Retinal pigment epithelial cell (primary cell): ENCODE measurements around the gene FAM98C.
"Not testable (repeated sequence)": the region's sequence is repeated elsewhere in the genome, so short reads cannot be mapped to it uniquely, and the experiment has no call there.

Experiments
- DNase-seq: peaks from one replicate; pipeline ENCODE4 v3.0.0-alpha.2; 2010; ENCODE audit warnings: low read depth
- H3K4me3 ChIP-seq: 2 replicates; pipeline ENCODE4 v1.5.1; 2011; ENCODE audit warnings: mild to moderate bottlenecking, low read length, control low read depth, moderate library complexity
- TF ChIP-seq, protein P1 (sequence below): conservative IDR thresholded peaks from 2 replicates; pipeline ENCODE4 v1.5.1; 2011; ENCODE audit warnings: low read depth, low read length, control low read depth, inconsistent platforms

Gene FAM98C

DNA sequence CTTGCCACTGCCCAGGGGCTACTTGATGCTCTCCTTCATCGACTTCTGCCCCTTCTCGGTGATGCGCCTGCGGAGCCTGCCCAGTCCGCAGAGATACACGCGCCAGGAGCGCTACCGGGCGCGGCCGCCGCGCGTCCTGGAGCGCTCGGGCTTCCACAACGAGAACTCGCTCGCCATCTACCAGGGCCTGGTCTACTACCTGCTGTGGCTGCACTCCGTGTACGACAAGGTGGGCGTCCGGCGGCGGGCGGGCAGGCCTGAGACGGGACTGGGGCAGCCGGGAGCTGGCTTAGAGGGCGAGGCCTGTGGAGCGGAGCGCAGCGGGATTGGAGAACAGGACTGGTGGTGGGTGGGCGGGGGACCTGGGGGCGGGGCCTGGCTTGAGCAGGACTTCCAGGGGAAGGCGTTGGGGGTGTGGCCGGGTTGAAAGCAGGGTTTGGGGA lies 41.2 kb upstream of the FAM98C start:
- TF ChIP-seq, protein P1, sequence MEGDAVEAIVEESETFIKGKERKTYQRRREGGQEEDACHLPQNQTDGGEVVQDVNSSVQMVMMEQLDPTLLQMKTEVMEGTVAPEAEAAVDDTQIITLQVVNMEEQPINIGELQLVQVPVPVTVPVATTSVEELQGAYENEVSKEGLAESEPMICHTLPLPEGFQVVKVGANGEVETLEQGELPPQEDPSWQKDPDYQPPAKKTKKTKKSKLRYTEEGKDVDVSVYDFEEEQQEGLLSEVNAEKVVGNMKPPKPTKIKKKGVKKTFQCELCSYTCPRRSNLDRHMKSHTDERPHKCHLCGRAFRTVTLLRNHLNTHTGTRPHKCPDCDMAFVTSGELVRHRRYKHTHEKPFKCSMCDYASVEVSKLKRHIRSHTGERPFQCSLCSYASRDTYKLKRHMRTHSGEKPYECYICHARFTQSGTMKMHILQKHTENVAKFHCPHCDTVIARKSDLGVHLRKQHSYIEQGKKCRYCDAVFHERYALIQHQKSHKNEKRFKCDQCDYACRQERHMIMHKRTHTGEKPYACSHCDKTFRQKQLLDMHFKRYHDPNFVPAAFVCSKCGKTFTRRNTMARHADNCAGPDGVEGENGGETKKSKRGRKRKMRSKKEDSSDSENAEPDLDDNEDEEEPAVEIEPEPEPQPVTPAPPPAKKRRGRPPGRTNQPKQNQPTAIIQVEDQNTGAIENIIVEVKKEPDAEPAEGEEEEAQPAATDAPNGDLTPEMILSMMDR = peak; percentile 11
- DNase-seq = peak; percentile 38
- peak overlapping the region; percentile 65 for H3K4me3 ChIP-seq

DNA sequence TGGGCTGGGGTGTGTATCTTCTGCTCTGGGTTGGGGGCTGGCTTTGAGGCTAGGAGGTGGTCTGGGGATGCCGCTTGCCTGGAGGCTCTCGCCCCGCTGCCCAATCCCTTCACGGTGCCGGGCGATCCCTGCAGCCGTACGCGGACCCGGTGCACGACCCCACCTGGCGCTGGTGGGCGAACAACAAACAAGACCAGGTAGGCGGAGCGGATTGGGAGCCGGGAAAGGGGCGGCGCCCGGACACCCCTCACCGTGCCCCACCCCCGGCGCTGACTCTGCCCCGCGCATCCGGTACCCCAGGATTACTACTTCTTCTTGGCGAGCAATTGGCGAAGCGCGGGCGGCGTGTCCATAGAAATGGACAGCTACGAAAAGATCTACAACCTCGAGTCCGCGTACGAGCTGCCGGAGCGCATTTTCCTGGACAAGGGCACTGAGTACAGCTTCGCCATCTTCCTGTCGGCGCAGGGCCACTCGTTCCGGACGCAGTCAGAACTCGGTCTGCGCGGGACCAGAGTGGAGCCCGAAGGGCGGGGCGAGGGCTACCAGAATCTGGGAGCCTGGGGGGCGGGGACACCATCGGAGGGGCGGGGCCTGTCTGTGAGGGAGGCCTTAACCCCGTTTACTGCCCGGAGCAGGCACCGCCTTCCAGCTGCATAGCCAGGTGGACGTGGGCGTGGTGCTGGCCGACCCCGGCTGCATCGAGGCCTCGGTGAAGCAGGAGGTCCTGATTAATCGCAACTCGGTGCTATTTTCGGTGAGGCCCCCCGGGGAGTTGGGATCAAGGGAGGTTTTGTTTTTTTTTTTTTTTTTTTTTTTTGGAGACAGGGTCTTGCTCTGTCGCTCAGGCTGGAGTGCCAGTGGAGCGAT lies 40.6 kb upstream of the FAM98C start:
- TF ChIP-seq, protein P1 = no peak
- DNase-seq = no peak
- peak overlapping the region; percentile 65 for H3K4me3 ChIP-seq

DNA sequence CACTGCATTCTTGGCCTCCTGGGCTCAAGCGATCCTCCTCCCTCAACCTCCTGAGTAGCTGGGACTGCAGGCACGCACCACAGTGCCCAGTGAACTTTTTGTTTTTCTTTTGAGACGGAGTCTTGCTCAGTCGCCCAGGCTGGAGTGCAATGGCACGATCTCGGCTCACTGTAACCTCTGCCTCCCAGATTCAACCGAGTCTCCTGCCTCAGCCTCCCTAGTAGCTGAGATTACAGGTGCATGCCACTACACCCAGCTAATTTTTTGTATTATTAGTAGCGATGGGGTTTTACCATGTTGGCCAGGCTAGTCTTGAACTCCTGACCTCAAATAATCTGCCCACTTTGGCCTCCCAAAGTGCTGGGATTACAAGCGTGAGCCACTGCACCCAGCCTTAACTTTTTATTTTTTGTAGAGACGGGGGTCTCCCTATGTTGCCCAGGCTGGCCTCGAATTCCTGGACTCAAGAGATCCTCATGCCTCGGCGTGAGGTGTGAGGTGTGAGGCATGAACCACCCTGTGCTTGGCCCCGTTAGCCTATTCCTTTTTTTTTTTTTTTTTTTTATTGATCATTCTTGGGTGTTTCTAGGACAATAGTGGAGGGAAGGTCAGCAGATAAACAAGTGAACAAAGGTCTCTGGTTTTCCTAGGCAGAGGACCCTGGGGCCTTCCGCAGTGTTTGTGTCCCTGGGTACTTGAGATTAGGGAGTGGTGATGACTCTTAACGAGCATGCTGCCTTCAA lies 39.8 kb upstream of the FAM98C start:
- H3K4me3 ChIP-seq, DNase-seq: not testable (repeated sequence)

DNA sequence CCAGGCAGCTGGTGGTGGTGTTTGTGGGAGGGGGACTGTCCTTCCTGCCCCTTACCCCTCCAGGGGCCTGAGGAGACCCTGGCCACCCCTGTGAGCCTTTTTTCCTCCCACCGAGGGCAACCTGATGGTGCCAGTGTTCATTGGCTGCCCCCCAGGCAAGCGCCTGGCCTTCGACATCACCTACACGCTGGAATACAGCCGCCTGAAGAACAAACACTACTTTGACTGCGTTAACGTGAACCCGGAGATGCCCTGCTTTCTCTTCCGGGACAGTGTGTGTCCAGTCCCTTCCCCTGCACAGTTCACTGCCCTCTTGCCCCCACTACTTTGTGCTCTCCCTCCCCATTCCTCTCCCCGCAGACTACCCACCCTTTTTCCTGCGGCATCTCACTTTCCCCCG lies 35.9 kb upstream of the FAM98C start:
- TF ChIP-seq, protein P1 = no peak
- DNase-seq = no peak
- no peak overlapping the region for H3K4me3 ChIP-seq

DNA sequence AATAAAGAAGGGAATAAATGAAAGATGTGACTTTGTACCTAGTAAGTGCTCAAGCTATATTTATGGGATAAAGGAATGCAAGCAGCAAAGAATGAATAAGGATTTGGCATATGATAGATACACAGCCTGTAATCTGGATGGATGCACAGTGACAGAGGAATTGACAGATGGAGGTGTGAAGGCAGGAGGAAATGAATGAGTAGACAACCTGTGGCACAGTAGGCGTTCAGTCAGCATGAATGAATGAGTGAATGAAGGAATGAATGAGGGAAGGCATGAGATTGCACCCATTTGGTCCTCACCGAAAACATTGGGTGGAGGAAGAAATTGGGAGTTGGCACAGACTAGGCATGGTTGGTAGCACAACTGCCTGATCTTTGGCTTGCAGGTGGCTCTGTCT lies 33.3 kb upstream of the FAM98C start:
- H3K4me3 ChIP-seq = no peak overlapping the region
- TF ChIP-seq, protein P1 = no peak

DNA sequence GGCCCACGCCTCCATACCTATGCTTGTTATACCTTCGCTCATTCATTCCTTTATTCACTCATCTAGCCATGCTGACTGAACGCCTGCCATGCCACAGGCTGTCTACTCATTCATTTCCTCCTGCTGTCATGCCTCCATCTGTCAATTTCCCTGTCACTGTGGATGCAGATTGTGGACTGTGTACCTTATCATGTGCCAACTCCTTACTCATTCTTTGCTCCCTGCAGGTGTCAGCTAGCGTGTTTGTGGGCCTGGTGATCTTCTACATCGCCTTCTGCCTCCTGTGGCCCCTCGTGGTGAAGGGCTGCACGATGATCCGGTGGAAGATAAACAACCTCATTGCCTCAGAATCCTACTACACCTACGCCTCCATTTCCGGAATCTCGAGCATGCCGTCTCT lies 32.6 kb upstream of the FAM98C start:
- TF ChIP-seq, protein P1 = no peak
- no peak for DNase-seq
- no peak overlapping the region for H3K4me3 ChIP-seq

More for the DNA sequence above, 33.3 kb upstream of the FAM98C start:
- no peak for DNase-seq

DNA sequence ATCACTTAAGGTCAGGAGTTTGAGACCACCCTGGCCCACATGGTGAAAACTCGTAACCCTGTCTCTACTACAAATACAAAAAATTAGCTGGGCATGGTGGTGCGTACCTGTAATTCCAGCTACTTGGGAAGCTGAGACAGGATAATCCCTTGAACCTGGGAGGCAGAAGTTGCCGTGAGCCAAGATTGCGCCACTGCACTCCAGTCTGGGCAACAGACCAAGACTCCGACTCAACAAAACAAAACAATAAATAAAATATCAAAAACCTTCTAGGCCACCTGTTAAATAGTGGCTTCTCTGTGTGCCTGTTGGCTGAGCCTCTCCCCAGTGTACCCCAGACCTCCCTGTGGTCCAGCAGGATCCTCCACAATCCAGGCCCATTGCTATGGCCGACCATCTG lies 31.8 kb upstream of the FAM98C start:
- H3K4me3 ChIP-seq = no peak overlapping the region
- no peak for DNase-seq

More for the DNA sequence above, 31.8 kb upstream of the FAM98C start:
- TF ChIP-seq, protein P1 = no peak
